SK-MEL-5 (cell line): ENCODE data around the gene DPYSL4. TPM values are rescaled to one million over a fixed set of nuclear protein-coding genes. Genes with fewer than 3 reads are reported as not detected.
A peak's percentile ranks its signal among the peaks of the same experiment; 100 is the strongest.

Experiments
- DNase-seq: peaks from one replicate; pipeline ENCODE4 v3.0.0-alpha.2; 2016; ENCODE audit warnings: low read depth, low spot score
- in situ Hi-C: cut with HindIII; loops from 2 replicates; pipeline ENCODE4 v1.10.0; 2016; ENCODE audit warnings: low sequenced_read_pairs, high pct_unique_total_duplicates, low pct_unique_long_range_greater_than_20kb
- total RNA-seq: library from RNA; depleted of rRNA; stranded (reverse); fragments of >200 nt; shearing (Covaris generic); gene quantifications from 2 replicates; pipeline ENCODE4 v1.2.3, GENCODE V29; 2014

DPYSL4 gene
- total RNA-seq, 1 experiment from 2014 or later, result 2.5 TPM

DNA sequence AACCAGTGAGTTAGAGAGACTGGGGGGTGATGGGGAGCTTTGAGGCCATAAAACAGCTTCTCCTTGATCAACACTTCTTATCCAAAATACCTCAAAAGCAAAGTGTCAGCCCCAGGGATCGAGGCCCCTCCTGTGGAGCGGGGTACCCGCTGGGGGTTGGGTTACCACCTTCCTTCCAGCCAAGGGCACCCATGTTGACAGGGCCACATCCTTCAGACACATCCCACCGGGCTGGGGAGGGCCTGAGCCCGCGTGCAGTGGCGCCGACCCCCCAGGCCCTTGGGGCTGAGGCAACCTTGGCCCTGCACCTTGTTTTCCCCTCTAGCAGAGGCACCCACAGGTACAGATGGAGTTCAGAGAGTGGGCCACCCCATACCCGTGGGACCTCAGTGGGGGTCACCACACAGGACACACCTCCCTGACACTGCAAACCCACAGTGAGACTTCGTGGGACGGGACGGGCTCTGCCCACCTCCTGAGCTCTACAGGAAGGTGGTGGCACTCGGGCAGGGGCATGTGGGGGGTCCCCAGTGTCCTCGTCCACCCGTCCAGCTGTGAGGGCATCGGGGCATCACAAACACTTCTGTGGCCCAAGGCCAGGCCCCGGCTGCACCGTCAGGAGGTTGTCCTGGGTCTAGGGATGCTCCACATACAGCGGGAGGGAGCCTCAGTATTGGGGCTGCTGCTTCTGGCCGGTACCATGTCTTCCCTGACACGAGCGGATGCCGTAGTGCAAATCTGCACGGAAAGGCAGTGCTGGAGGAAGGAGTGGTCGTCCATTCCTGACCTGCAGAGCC lies 10.7 kb downstream of the DPYSL4 start:
- in situ Hi-C loops, result no loop called here
- no peak for DNase-seq

DNA sequence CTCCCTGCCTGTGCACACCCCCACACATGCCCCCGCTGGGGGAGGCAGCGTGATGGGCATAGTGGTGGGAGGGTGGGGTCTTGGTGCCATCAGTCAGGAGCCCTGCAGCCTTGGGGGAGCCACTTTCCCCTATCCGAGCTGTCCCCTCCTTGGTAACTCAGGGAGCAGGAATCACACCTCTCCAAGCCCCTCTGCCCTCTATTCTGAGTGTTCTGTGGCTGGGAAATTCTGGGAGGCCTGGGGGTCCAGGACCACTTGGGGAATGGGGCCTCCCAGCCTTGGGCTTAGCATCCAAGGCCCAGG lies 11.3 kb downstream of the DPYSL4 start:
- DNase-seq, result no peak
- in situ Hi-C loops, result no loop called here

GRCh38 chr10:132198381-132199181 lies 11.8 kb downstream of the DPYSL4 start:
- in situ Hi-C loops, result no loop called here
- DNase-seq, result no peak

GRCh38 chr10:132199268-132199853 lies 12.6 kb downstream of the DPYSL4 start:
- in situ Hi-C loops, result no loop called here
- no peak for DNase-seq

GRCh38 chr10:132199854-132200311 lies 13.1 kb downstream of the DPYSL4 start:
- DNase-seq, result no peak
- in situ Hi-C loops, result no loop called here

DNA sequence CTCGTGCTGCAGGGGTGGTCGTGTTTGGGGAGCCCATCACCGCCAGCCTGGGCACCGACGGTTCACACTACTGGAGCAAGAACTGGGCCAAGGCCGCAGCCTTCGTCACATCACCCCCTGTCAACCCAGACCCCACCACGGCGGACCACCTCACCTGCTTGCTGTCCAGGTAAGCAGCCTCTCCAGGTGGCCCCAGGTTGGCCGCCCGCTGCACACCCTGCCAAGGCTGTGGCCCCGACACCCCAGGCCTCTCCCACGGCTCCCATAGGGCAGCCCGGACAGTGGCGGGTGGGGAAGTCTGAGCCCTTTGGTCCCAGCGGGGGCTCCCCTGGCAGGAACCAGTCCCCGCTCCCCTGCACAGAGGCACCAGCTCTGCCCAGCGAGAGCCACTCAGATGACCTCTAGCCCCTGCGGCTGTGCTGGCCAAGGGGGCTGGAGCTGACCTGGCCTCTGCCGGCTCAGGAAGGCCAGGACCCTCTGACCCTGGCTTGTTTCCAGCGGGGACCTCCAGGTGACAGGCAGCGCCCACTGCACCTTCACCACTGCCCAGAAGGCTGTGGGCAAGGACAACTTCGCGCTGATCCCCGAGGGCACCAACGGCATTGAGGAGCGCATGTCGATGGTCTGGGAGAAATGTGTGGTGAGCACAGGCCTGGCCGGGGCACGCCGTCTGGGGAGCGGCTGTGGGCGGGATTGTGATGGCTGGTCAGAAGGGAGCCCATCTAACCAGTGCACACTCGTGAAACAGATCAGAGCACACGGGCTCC lies 13.8 kb downstream of the DPYSL4 start:
- DNase-seq, result no peak

GRCh38 chr10:132201111-132201969 lies 14.6 kb downstream of the DPYSL4 start:
- in situ Hi-C loops, result no loop called here
- DNase-seq, result no peak

More for the DNA sequence above, 13.8 kb downstream of the DPYSL4 start:
- in situ Hi-C loops, result no loop called here

DNA sequence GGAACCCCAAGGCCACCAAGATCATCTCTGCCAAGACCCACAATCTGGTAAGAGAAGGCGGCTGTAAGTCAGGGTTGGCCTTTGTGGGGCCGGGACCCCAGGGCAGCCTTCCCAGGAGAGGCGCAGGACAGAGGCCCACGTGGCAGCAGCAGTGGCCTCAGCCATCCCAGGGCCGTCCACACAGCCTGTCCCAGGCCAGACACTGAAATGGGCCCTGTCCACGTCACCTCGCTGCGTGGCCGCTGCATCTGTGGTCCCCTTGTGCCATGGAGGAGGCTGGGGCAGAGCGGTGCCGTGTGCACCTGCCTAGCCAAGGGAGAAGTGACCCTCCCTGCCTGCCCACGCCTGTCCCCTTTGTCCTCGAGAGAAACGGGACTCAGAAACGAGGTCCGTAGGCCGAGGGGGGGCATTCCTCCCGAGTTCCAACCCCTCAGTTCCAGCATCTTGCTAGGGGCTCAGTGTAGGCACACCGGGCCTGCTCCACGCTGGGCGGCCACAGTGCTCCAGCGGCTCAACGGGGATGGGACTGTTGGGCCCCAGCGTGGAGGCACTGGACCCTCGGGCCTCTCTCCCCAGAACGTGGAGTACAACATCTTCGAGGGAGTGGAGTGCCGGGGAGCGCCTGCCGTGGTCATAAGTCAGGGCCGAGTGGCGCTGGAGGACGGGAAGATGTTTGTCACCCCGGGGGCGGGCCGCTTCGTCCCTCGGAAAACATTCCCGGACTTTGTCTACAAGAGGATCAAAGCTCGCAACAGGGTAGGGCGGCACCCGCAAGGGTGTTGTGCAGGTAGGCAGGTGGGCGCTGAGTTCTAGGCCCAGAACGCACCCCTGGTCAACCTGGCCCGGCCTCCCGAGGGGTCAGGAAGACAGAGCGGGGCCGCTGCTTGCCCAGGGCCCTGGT lies 15.6 kb downstream of the DPYSL4 start:
- in situ Hi-C loops, result no loop called here
- no peak for DNase-seq

- in situ Hi-C loops, result no loop called here
These were observed 16.7 kb downstream of the DPYSL4 start for GRCh38 chr10:132203256-132204077.

DNA sequence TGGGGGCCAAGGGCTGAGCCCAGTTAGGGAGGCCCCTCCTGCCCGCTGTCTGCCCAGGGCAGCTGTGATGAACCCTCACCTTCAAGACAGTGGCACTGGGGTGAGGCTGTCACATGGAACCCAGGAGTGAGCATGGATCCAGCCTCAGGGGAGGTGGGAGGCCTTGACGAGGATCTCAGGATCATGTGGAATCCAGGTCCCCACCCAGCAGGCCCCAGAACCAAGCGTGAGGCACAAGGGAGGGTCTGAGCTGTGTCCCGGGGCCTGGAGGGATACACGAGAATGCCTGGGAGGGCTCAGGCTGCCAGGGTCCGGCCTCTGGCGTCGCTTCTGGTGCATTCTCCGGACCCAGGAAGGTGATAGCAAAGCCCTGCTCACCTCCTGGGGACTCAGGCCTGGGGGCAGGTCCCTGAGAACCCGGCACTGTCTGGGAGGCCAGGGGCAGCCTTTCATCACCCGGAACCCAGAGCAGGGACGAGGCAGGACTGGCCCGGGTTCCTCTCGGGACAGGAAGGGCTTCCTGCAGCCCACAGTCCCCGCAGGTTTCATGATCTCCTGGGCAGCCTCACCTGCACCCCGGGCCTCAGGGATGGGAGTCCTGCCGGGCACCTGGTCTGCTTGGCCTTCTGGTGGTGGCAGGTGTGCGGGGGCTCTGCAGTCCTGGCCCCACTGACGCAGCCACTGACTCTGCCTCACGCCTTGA lies 17.5 kb downstream of the DPYSL4 start:
- in situ Hi-C loops, result no loop called here
- DNase-seq, result no peak

More at GRCh38 chr10:132203256-132204077, 16.7 kb downstream of the DPYSL4 start:
- DNase-seq, result no peak

DNA sequence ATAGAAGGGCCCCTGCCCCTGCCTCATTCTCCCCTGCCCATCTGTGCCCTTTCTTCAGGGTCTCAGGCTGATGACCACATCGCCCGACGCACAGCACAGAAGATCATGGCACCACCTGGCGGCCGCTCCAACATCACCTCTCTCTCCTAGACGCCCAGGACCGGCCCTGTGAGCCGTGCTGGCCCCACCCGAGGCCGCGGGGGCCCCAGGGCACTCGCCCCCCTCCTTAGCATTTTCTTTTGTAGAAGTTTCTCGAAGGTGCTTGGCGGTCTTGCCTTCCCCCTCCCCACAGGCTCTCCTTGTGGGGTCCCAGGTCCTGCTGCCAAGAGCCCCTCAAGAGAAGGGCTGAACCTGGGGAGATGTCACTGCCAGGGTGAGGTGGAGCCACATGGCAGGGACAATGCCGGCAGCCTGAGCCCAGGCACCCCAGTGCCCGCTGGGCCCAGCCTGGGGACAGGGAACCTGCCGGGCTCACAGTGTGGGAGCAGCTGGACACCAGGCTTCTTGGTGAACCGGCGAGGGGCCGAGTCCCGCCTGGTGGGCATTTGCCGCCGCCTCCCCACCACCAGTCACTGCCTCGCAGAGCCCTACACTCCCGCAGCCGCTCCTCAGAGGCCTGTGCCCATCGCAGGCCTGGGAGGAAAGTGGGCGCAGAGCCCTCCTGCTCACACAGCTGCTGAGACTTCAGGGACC lies 18.2 kb downstream of the DPYSL4 start:
- DNase-seq, result peak; percentile 19
- in situ Hi-C loops, result no loop called here

GRCh38 chr10:132205650-132206376 lies 19.1 kb downstream of the DPYSL4 start:
- DNase-seq, result no peak
- in situ Hi-C loops, result no loop called here

DNA sequence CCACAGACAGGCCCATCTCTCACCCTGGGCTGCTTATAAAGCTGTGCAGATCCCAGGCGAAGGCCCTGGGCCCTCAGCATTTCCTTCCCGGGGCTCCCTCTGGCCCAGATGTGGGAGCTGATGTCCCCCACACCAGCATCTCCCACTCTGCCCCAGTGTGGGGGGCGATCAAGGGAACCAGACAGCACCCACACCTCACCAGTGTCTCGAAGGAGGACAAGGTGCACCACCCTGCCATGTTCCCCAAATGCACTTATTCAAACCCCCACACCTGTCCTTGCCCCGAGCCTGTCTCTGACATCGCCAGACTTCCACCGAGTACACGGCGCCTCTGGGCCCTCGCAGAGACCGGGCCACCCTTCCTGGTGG lies 19.6 kb downstream of the DPYSL4 start:
- in situ Hi-C loops, result no loop called here
- no peak for DNase-seq
